ENCODE data around the gene FARS2.

The FARS2 gene

GRCh38 chr6:5497896-5498578 lies 236.7 kb downstream of the FARS2 start:
- TF ChIP-seq CTCF (IDR thresholded peaks at IDR 0.05; ENCODE audit: low read depth, low read length) = no peak
- in situ Hi-C loops (cut with HindIII; ENCODE audit: low sequenced_read_pairs) = no loop called here
- H3K4me3 ChIP-seq (ENCODE audit: low read depth, low read length) = peak overlapping the region; percentile 32
- DNase-seq (ENCODE audit: low read depth, low spot score) = peak; percentile 87

GRCh38 chr6:5498579-5498899 lies 237.2 kb downstream of the FARS2 start:
- DNase-seq (ENCODE audit: low read depth, low spot score) = no peak

GRCh38 chr6:5499644-5500306 lies 238.5 kb downstream of the FARS2 start:
- DNase-seq (ENCODE audit: low read depth, low spot score) = peak; percentile 74
- TF ChIP-seq CTCF (IDR thresholded peaks at IDR 0.05; ENCODE audit: low read depth, low read length) = no peak
- in situ Hi-C loops (cut with HindIII; ENCODE audit: low sequenced_read_pairs) = no loop called here
- H3K4me3 ChIP-seq (ENCODE audit: low read depth, low read length) = no peak overlapping the region

More at GRCh38 chr6:5498579-5498899, 237.2 kb downstream of the FARS2 start:
- H3K4me3 ChIP-seq (ENCODE audit: low read depth, low read length) = peak overlapping the region; percentile 32
- in situ Hi-C loops (cut with HindIII; ENCODE audit: low sequenced_read_pairs) = no loop called here
- no peak for TF ChIP-seq CTCF (IDR thresholded peaks at IDR 0.05; ENCODE audit: low read depth, low read length)

GRCh38 chr6:5501837-5502236 lies 240.5 kb downstream of the FARS2 start:
- no peak for DNase-seq (ENCODE audit: low read depth, low spot score)
- TF ChIP-seq CTCF (IDR thresholded peaks at IDR 0.05; ENCODE audit: low read depth, low read length) = no peak
- in situ Hi-C loops (cut with HindIII; ENCODE audit: low sequenced_read_pairs) = no loop called here
- no peak overlapping the region for H3K4me3 ChIP-seq (ENCODE audit: low read depth, low read length)

- TF ChIP-seq CTCF (IDR thresholded peaks at IDR 0.05; ENCODE audit: low read depth, low read length) = no peak
- in situ Hi-C loops (cut with HindIII; ENCODE audit: low sequenced_read_pairs) = no loop called here
- no peak for DNase-seq (ENCODE audit: low read depth, low spot score)
Observed at GRCh38 chr6:5504078-5504477, 242.8 kb downstream of the FARS2 start.

GRCh38 chr6:5506149-5506548 lies 244.8 kb downstream of the FARS2 start:
- H3K4me3 ChIP-seq (ENCODE audit: low read depth, low read length) = no peak overlapping the region
- in situ Hi-C loops (cut with HindIII; ENCODE audit: low sequenced_read_pairs) = no loop called here
- DNase-seq (ENCODE audit: low read depth, low spot score) = no peak
- no peak for TF ChIP-seq CTCF (IDR thresholded peaks at IDR 0.05; ENCODE audit: low read depth, low read length)

More at GRCh38 chr6:5504078-5504477, 242.8 kb downstream of the FARS2 start:
- H3K4me3 ChIP-seq (ENCODE audit: low read depth, low read length) = no peak overlapping the region

Data from astrocyte of the spinal cord (primary cell).